ENCODE results near the gene GLT1D1.

DNA sequence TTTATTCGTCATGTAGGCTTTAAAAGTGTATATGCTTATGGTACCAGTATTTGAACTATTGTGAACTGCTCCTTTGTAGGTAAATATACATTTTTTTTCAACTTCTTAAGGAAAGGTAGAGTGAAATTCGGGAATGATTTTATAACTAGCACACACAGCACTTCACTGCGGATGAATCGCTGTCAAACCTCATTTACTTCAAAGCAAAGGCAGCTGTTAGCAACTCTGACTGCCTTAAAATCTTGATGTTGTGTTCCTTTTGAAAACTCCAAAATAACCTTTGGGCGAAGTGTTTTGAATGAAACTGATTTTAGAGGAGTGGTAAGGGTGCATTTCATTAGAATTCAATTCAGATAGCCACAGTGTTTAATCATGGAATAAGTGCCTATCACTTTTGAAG lies 95.8 kb downstream of the GLT1D1 start:
- TF ChIP-seq POLR2A (IDR thresholded peaks at IDR 0.05; ENCODE audit: borderline replicate concordance, extremely low read depth, insufficient read depth, insufficient read length) (no peak), FOSL1 (IDR thresholded peaks at IDR 0.05; ENCODE audit: low read depth) (no peak)
